Omental fat pad (tissue), 4 donors: Measurements from ENCODE around the gene SLC17A2. TPM values are rescaled to one million over a fixed set of nuclear protein-coding genes. Genes with fewer than 3 reads are reported as not detected.

Source experiments
- ATAC-seq: fragments of 150-250 bp; one replicate; pipeline ENCODE4 v1.9.1; 2016; ENCODE audit warnings: mild to moderate bottlenecking, moderate library complexity; ENCODE audit not compliant: low FRiP score
- DNase-seq: peaks from one replicate; pipeline ENCODE4 v3.0.0-alpha.2; 2019; ENCODE audit warnings: low spot score
- total RNA-seq, 4 donors: library from RNA; depleted of rRNA; stranded (reverse); fragments of >200 nt; gene quantifications; one replicate each; pipeline ENCODE4 v1.1.0, GENCODE V29; 2016
- TF ChIP-seq, protein P1 (sequence below), 3 donors: fragments of 450-650 bp; IDR thresholded peaks; one replicate each; pipeline ENCODE4 v1.5.1; 2016 to 2017; ENCODE audit warnings: antibody characterized with exemption in 3 of 3, mild to moderate bottlenecking in 3 of 3, moderate library complexity in 2 of 3

The SLC17A2 gene
- total RNA-seq, 4 donors from 2014 or later: not detected

GRCh38 chr6:25907475-25908014 is 22.9 kb downstream of the SLC17A2 start:
- DNase-seq: no peak
- TF ChIP-seq, protein P1, sequence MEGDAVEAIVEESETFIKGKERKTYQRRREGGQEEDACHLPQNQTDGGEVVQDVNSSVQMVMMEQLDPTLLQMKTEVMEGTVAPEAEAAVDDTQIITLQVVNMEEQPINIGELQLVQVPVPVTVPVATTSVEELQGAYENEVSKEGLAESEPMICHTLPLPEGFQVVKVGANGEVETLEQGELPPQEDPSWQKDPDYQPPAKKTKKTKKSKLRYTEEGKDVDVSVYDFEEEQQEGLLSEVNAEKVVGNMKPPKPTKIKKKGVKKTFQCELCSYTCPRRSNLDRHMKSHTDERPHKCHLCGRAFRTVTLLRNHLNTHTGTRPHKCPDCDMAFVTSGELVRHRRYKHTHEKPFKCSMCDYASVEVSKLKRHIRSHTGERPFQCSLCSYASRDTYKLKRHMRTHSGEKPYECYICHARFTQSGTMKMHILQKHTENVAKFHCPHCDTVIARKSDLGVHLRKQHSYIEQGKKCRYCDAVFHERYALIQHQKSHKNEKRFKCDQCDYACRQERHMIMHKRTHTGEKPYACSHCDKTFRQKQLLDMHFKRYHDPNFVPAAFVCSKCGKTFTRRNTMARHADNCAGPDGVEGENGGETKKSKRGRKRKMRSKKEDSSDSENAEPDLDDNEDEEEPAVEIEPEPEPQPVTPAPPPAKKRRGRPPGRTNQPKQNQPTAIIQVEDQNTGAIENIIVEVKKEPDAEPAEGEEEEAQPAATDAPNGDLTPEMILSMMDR (IDR thresholded peaks at IDR 0.05): no peak
- no peak for ATAC-seq

DNA sequence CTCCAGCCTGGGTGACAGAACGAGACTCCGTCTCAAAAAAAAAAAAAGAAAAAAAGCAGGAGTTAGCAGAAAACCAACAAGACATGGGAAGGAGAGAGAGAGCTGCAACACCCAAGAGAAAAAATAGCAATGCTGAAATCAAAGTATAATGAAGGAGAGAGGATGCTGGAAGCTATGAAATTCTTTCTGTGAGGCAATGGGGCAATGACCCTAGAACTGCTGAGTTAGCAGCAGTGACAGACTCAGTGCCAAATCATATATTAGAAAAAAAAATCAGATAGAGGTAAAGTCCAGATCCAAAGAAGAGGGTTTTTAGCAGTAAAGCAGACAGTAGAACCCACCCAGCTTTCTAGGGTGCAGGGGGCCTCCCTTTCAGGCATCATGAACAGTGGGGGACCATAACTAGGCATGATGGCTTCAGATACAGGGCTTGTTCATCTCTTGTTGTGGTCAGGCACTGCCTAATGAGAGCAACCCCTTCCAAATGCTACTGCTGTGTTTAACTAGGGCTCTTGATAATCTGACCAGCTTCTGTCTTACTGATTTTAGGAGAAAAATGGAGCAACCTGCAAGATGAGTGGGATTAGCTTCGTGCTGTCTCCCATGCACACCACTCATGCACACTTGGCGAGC is 26.9 kb downstream of the SLC17A2 start:
- no peak for ATAC-seq
- TF ChIP-seq, protein P1 (IDR thresholded peaks at IDR 0.05): no peak

GRCh38 chr6:25902071-25902470 is 28.4 kb downstream of the SLC17A2 start:
- no peak for ATAC-seq
- no peak for DNase-seq

More for the DNA sequence above, 26.9 kb downstream of the SLC17A2 start:
- no peak for DNase-seq

DNA sequence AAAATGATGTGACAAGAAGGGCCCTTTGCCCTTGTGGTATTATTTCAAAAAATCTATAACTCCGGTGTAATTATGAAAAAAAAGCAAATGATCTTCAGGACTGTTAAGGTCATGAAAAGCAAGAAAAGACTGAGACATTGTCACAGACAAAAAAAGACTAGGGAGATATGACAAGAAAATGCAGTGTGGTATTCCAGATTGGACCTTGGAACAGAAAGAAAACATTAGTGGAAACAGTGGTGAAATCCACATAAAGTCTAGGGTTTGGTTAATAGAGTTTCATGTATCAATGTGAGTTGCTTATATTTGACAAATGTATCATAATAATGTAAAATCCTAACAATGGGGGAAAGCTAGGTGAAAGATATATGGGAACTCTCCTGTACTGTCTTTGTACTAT is 29.6 kb downstream of the SLC17A2 start:
- DNase-seq (no peak), ATAC-seq (no peak)
- TF ChIP-seq, protein P1 (IDR thresholded peaks at IDR 0.05): no peak

More at GRCh38 chr6:25902071-25902470, 28.4 kb downstream of the SLC17A2 start:
- TF ChIP-seq, protein P1 (IDR thresholded peaks at IDR 0.05): no peak

- TF ChIP-seq, protein P1 (IDR thresholded peaks at IDR 0.05): no peak
- no peak for DNase-seq
- ATAC-seq: no peak
Measured at GRCh38 chr6:25899580-25900408, 30.7 kb downstream of the SLC17A2 start.

GRCh38 chr6:25899123-25899522 is 31.4 kb downstream of the SLC17A2 start:
- ATAC-seq: no peak
- no peak for DNase-seq
- TF ChIP-seq, protein P1 (IDR thresholded peaks at IDR 0.05): no peak
